Stimulated activated CD4-positive, alpha-beta T cell treated with anti-CD3 and anti-CD28 coated beads, Interleukin-4, amount 100 ng/mL, for 1 hour (primary cell): ENCODE measurements around the gene KANSL1L.

Experiments
- DNase-seq: peaks from one replicate; pipeline ENCODE4 v3.0.0-alpha.2; 2020

KANSL1L gene

GRCh38 chr2:209985874-209986273 lies 185.3 kb downstream of the KANSL1L start:
- no peak for DNase-seq

DNA sequence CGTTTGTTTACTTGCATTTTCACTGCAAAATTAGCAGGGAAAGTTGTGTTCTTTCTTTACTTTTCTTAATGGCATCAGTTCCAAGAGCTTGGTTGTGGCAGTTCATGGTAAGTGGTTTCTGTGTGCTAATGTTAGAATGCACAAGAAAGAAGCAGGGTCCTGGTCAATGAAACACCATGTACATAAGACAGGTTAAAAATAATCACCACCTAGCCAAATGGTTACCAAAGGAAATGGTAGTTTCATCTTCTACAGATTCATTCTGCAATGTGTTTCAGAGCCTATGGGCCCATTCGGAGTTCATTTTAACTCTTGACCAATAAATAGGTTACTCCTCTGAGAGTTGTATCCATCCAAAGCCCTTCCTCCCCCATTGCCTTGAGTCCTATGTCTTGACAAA lies 186.9 kb downstream of the KANSL1L start:
- no peak for DNase-seq

DNA sequence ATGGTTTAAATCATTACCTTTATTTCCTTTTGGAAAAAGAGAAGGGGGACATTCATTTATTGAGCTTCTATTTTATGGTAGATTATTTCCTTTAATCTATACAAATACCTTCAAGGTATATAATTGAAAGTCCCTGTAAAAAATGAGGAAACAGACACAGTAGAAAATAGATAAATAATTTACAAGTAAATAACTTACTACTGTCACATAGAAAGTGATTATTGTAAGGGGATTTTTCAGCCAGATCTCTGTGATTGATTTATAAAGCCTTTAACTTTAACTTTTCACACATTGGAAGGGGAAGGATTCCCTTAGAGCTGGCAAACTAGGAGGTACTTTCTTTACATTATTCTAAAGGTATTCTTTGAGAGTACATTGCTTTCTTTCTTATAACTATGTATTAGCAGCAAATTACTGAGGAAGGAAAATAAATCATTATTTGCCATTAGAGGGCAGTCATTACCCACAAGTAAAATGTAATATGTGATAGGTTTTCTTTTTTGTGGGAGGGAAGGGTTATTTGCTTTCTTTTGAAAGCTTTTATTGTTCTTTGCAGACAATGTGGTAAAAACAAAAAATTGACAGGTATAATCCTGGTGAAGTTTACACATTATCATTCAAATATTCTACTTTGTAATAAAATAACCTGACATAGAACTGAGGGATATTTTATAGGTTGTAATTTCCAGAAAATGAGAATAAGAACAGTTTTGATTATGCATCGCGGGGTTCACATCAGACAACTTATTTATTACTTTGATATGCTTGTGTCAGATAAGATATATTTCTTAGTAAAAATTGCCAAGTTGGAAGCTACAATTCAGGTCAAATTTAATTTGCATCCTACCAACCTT lies 193.6 kb downstream of the KANSL1L start:
- DNase-seq = no peak

GRCh38 chr2:209976698-209977385 lies 194.4 kb downstream of the KANSL1L start:
- no peak for DNase-seq

DNA sequence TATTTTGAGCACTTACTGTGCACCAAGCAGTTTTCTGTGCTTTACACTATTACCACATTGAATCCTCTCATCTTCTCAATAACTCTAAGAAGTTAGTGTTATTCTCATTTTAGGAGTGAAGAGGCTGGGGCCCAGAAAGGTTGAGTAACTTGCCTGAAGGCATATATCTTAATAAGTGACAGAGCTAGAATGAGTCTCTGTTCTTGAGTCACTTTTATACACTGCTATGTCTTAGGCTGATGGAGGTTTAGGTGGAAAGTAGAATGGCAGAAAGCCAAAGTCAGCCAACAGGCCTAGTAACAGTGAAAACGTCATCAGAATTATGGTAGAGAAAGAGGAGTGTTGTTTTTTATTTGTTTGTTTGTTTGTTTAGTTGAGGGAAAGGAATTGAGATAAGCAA lies 196.6 kb downstream of the KANSL1L start:
- DNase-seq = no peak

GRCh38 chr2:209973328-209973727 lies 197.9 kb downstream of the KANSL1L start:
- DNase-seq = no peak
